T-helper 17 cell (primary cell): ENCODE data around the gene ZP1. TPM values are rescaled to one million over a fixed set of nuclear protein-coding genes. Genes with fewer than 3 reads are reported as not detected.

Experiments
- ATAC-seq: fragments of 150-1000 bp; cut with Tn5 transposase; 2 replicates; pipeline ENCODE4 v1.10.0; 2021; ENCODE audit warnings: mild to moderate bottlenecking, moderate library complexity
- DNase-seq, 3 donors: peaks; one replicate each; pipeline versions ENCODE4 v3.0.0 to v3.0.0-alpha.2; 2020 to 2021
- H3K9me3 ChIP-seq: one replicate; pipeline ENCODE4 v1.7.0; 2013; ENCODE audit warnings: low read length, mild to moderate bottlenecking; ENCODE audit not compliant: control insufficient read depth, poor library complexity, severe bottlenecking
- H3K27ac Mint-ChIP-seq: one replicate; pipeline ENCODE4 v1.8.0; 2022; ENCODE audit warnings: mild to moderate bottlenecking, moderate library complexity, mixed read lengths
- H3K27me3 Mint-ChIP-seq: one replicate; pipeline ENCODE4 v1.8.0; 2022; ENCODE audit warnings: mixed read lengths
- H3K36me3 Mint-ChIP-seq: one replicate; pipeline ENCODE4 v1.8.0; 2022; ENCODE audit warnings: low read depth, mixed read lengths
- H3K4me1 Mint-ChIP-seq: one replicate; pipeline ENCODE4 v1.8.0; 2022; ENCODE audit warnings: mild to moderate bottlenecking, mixed read lengths
- H3K4me3 Mint-ChIP-seq: one replicate; pipeline ENCODE4 v1.8.0; 2022; ENCODE audit warnings: mild to moderate bottlenecking, moderate library complexity, mixed read lengths
- total RNA-seq, 4 donors: library from RNA in 2 of 4; stranded (reverse) in 2 of 4; gene quantifications; one replicate each; pipeline ENCODE4 v1.2.3 and lab custom pipeline; 2022 to 2026

Gene ZP1
- total RNA-seq, 2 donors from 2014 or later, result not detected

DNA sequence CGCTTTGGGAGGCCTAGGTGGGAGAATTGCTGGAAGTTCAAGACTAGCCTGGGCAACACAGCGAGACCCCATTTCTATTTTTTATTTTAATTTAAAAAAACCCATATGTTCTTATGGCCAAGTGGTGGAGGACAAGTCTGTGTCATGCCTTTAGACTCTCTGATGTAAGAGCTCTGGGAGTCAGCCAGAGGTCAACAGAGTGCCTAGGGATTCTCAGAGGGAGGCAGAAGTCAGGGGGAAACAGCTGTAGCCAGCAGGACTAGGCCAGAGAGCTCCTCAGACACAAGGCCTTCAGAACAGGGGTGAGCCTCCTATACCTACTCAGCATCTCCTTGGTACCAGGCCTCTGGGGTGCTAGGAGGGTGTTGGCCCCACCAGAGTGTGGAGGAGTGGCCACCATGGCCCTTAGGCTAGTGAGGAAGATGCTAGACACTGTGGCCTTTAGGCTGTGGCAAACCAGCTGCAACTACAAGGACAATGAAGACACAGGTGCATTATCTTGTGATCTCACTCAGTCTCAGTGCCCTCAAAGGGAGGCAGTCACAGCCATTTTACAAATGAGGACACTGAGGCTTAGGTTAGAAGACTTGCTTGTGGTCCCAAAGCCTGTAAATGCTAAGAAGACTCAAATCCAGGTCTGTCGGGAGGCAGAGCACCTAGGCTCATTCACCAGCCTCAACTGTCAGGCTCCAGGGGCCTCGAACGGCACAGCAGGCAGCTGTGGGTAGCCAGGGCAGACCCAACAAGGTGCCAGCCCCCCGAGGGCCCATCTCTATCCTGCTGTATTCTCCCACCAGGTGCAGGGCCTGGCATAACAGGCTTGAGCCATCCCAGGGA is 5.0 kb downstream of the ZP1 start:
- DNase-seq (no peak), ATAC-seq (no peak)
- peaks cover 7% of the 10 kb centered on the region for H3K27me3 Mint-ChIP-seq
- peak overlapping the region; percentile 11 for H3K27ac Mint-ChIP-seq
- no peaks in the 10 kb centered on the region for H3K36me3 Mint-ChIP-seq
- H3K4me3 Mint-ChIP-seq, result no peak overlapping the region
- H3K4me1 Mint-ChIP-seq, result peaks cover 6% of the 10 kb centered on the region
- no peaks in the 10 kb centered on the region for H3K9me3 ChIP-seq

DNA sequence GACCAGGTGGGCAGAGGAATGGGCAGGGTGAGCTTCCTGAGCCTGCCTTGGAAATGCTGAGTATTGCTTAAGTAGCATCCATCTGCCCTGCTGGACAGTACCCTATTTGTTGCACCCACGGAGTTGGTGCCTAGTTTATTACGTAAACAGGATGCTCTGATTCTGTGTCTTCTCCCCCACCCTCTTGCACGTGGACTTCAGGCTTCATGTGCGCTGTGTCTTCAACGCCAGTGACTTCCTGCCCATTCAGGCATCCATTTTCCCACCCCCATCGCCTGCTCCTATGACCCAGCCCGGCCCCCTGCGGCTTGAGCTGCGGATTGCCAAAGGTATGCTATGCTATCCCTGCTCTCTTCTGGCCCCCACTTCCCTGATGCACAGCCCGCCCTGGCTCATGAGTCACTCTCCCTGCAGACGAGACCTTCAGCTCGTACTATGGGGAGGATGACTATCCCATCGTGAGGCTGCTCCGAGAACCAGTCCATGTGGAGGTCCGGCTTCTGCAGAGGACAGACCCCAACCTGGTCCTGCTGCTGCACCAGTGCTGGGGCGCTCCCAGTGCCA is 5.7 kb downstream of the ZP1 start:
- ATAC-seq, result peak; percentile 25

DNA sequence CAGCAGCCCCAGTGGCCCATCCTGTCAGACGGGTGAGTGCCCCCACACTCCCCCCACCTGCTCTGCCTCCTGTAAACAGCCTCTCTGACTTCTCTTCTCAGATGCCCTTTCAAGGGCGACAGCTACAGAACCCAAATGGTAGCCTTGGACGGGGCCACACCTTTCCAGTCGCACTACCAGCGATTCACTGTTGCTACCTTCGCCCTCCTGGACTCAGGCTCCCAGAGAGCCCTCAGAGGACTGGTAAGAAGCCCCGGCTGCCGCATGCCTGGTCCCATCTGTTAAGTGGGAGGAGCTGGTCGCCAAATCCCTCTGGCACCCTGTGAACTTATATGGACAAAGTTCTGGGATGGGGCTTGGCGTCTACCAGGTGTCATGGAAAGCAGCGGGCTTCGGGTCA is 6.2 kb downstream of the ZP1 start:
- Mint-ChIP-seq H3K4me3 (no peak overlapping the region), H3K27me3 (peaks cover 7% of the 10 kb centered on the region), H3K36me3 (no peaks in the 10 kb centered on the region), H3K27ac (peak overlapping the region; percentile 37), H3K4me1 (peaks cover 6% of the 10 kb centered on the region)
- ATAC-seq (no peak), DNase-seq (no peak)
- H3K9me3 ChIP-seq, result no peaks in the 10 kb centered on the region

More for the DNA sequence above, 5.7 kb downstream of the ZP1 start:
- Mint-ChIP-seq H3K36me3 (no peaks in the 10 kb centered on the region), H3K27ac (peak overlapping the region; percentile 37), H3K4me1 (peaks cover 6% of the 10 kb centered on the region), H3K27me3 (peaks cover 7% of the 10 kb centered on the region), H3K4me3 (no peak overlapping the region)
- DNase-seq, result no peak
- H3K9me3 ChIP-seq, result no peaks in the 10 kb centered on the region

DNA sequence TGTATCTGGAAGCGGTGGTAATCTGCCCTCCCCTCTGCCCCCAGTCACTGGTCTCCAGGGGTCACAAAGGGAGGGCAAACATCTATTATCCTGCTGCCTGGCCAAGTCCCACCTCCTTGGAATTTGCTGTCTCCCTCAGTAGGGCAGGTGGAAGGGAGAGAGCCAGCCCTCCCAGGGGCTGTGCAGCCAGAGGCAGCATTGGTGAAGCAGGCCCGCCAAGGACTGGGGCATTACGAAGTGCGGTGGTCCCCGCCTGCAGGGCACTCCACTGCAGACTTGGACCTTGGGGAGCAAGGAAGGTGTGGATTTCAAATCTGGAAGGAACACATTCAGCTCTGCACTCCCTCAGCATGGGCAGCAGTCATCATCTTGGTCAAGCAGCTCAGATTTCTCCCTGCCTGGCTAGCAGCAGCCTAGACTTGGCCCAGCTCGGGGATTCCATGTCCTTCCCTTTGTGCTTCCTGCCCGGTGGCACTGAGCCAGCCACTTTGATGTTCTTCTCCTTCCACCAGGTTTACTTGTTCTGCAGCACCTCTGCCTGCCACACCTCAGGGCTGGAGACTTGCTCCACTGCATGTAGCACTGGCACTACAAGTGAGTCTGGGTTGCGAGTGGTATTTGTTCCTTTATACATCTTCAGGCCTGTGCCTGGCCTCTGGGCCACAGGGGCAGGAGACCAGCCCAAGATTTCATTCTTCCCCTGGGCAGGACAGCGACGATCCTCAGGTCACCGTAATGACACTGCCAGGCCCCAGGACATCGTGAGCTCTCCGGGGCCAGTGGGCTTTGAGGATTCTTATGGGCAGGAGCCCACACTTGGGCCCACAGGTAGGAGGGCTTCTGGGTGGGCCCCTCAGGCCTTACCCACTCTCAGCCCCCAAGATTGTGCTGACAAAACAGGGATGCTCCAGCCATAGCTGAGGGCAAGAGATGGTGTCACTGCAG is 7.4 kb downstream of the ZP1 start:
- ATAC-seq, result no peak
- H3K4me3 Mint-ChIP-seq, result no peak overlapping the region
- no peak overlapping the region for H3K27ac Mint-ChIP-seq
- H3K4me1 Mint-ChIP-seq, result peaks cover 3% of the 10 kb centered on the region
- H3K9me3 ChIP-seq, result no peaks in the 10 kb centered on the region
- DNase-seq, result no peak
- peaks cover 2% of the 10 kb centered on the region for H3K27me3 Mint-ChIP-seq
- no peaks in the 10 kb centered on the region for H3K36me3 Mint-ChIP-seq

DNA sequence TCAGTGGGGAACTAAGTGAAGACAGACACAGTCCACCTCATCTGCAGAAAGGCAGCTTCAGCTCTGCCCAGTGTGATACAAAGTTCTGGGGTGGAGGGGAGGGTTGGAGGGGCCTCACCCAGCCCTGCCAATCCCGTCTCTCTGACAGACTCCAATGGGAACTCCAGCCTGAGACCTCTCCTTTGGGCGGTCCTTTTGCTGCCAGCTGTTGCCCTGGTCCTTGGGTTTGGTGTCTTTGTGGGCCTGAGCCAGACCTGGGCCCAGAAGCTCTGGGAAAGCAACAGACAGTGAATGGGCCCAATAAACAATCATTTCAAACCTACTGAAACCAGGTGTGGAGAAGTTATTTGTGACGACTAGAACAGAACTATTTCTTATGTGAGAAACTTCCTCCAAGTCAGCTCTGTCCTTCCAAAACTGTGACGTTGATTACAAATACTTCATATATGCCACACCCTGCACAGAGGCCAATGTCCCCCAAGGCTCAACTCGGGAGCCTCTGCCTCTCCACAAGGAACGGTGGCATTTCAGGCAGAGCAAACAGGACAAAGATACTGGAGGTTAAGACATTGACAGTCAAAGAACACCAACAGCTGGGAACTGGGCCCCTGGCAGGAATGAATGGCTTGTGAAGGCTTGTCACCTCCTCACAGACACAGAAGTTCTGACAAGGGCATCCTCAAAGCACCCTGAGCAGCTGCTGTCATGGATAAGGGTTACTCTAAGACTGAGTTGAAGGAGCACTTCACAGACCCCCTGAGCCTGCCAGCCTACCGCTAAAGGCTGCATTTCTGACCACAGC is 8.2 kb downstream of the ZP1 start:
- H3K4me1 Mint-ChIP-seq, result peaks cover 3% of the 10 kb centered on the region
- H3K27ac Mint-ChIP-seq, result peak overlapping the region; percentile 21

DNA sequence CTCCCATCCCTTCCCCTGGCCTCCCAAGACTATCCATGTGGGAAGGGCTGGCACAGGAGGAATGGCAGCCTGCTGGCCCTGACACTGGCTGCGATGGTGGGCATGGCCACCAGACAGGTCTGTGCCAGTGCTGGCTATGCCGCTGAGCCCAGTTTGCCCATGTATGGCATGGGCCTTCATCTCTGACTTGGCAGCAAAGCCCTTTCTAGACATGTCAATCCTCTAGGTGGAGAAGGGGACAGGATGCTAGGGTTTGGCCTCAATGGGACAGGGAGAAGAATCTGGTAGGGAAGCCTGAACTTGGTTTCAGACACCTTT is 8.8 kb downstream of the ZP1 start:
- H3K4me1 Mint-ChIP-seq, result peaks cover 3% of the 10 kb centered on the region
- H3K36me3 Mint-ChIP-seq, result peaks cover 2% of the 10 kb centered on the region
- ATAC-seq (no peak), DNase-seq (no peak)
- no peaks in the 10 kb centered on the region for H3K9me3 ChIP-seq
- no peaks in the 10 kb centered on the region for H3K27me3 Mint-ChIP-seq
- H3K27ac Mint-ChIP-seq, result peak overlapping the region; percentile 21
- no peak overlapping the region for H3K4me3 Mint-ChIP-seq

More for the DNA sequence above, 8.2 kb downstream of the ZP1 start:
- Mint-ChIP-seq H3K36me3 (no peaks in the 10 kb centered on the region), H3K4me3 (no peak overlapping the region), H3K27me3 (no peaks in the 10 kb centered on the region)
- no peaks in the 10 kb centered on the region for H3K9me3 ChIP-seq
- ATAC-seq (no peak), DNase-seq (no peak)

DNA sequence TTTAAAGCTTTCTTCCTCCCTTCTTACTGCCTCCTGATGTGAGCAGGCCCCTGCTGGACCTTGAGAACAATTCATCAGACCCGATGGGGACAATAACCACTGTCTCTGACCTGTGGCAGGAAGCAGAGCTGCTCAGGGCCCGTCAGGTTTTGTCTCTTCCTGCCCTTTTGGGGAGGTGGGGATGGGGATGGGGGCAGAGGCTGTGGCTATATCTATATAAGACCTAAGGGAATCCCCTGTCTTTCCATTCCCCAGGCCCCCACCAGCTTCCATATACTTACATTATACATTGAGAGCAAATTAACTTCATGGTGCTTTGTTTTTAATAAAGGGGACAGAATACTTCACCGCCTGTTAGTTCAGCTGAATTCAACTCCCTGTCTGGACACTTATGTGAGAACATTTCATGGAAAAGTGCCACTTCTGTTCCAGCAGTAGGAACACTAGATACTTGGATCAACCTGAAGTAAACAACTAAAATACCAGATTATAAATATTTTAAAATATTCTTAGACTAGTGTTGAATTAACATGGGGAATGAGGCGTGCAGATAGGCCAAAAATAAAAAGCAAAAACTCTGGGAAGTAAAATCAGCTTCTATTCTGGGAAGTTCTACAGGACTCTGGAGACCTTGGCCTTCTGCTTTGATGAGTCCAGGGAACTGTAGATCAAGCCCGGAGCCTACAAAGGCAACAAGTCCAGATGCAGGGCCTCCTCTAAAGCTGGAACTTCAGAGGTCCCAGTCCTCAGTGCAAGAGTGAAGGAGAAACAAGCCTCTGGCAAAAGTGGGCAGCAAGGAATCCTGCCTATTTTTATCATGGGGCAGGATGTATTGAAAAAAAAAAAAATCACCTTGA is 11.1 kb downstream of the ZP1 start:
- no peak for ATAC-seq

DNA sequence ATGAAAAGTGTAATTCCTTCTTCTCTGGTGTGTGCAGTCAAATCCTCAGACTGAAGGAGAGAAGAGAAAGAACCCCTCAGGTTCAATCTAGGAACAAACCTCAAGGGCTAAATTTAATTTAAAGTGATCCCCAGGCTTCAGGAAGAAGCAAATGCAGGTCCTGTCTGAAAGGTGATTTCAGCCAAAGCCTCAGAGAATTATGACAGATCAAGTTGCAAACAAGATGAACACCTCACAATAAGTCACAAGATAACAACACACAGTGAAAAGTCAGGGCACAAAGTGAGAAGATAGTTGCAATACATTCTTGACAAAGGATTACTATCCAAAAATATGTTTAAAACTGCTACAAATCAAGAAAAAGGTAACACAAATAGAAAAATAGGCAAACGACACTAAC is 11.8 kb downstream of the ZP1 start:
- Mint-ChIP-seq H3K4me3 (no peak overlapping the region), H3K4me1 (peaks cover 6% of the 10 kb centered on the region), H3K36me3 (peaks cover 12% of the 10 kb centered on the region), H3K27me3 (no peaks in the 10 kb centered on the region), H3K27ac (no peak overlapping the region)
- DNase-seq, result no peak
- H3K9me3 ChIP-seq, result no peaks in the 10 kb centered on the region
- no peak for ATAC-seq

More for the DNA sequence above, 11.1 kb downstream of the ZP1 start:
- H3K36me3 Mint-ChIP-seq, result peaks cover 10% of the 10 kb centered on the region
- H3K9me3 ChIP-seq, result no peaks in the 10 kb centered on the region
- no peak for DNase-seq
- peaks cover 4% of the 10 kb centered on the region for H3K4me1 Mint-ChIP-seq
- no peak overlapping the region for H3K27ac Mint-ChIP-seq
- H3K4me3 Mint-ChIP-seq, result no peak overlapping the region
- no peaks in the 10 kb centered on the region for H3K27me3 Mint-ChIP-seq

DNA sequence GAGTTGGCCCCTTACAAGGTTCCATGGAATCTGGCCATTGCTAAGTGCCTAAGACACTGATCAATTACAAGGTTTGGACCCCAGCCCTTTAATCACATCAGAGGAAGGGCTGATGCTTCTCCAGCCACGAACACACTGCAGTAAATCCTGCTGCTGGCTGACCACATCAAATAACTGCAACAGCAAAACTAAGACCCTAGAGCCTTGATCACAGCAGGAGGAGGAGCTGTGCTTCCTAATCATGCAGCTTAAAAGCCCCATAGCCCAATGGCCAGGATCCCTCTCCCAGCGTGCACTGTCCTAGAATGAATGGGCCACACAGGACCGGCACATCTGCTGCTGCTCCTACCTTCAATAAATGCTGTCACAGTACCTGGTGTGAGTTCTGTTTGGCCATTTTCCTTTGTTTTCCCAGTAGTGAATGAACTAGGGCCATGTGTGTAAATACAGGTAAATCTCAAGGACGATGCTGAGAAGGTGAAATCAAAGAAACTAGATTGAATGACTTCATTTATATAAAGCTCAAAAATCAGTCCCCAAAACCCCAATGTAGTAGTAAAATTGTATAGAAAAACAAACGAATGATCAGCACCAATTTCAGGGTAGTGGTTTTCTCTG is 12.7 kb downstream of the ZP1 start:
- peaks cover 6% of the 10 kb centered on the region for H3K4me1 Mint-ChIP-seq

DNA sequence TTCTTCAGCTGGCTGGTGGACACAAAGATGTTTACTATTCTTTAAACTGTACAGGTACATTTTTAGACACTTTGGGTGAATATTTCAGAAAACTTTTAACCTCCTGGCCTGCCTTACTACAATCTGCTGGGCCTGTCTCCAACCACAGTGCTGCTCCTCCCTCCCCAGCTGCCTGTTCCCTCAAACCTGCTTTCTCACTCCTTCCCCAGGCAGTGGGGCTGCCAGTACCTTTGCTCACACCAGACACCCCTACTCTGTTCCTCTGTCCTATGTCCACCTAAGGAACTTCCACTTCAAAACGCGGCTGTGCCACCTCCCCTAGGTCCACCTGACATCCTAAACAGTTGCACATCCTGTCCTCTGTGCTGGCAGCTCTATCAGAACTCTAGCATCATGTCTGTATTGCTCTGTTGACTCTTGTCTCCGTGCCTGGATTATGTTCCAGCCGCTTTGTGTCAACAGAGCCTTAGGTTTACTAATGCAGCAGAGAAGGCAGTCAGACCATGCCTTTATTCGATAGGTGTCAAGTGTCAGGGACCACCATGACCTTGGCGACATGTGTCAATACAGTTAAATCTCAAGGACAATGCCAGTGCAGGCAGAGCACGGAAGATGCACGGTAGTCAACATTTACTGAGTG is 13.4 kb downstream of the ZP1 start:
- H3K27me3 Mint-ChIP-seq, result no peaks in the 10 kb centered on the region
- no peak overlapping the region for H3K4me3 Mint-ChIP-seq
- no peaks in the 10 kb centered on the region for H3K9me3 ChIP-seq
- peaks cover 6% of the 10 kb centered on the region for H3K4me1 Mint-ChIP-seq
- H3K36me3 Mint-ChIP-seq, result peaks cover 12% of the 10 kb centered on the region
- ATAC-seq (no peak), DNase-seq (no peak)
- peak overlapping the region; percentile 21 for H3K27ac Mint-ChIP-seq

More for the DNA sequence above, 12.7 kb downstream of the ZP1 start:
- peaks cover 12% of the 10 kb centered on the region for H3K36me3 Mint-ChIP-seq
- H3K4me3 Mint-ChIP-seq, result no peak overlapping the region
- ATAC-seq, result no peak
- no peak overlapping the region for H3K27ac Mint-ChIP-seq
- no peaks in the 10 kb centered on the region for H3K9me3 ChIP-seq
- no peaks in the 10 kb centered on the region for H3K27me3 Mint-ChIP-seq
- DNase-seq, result no peak

DNA sequence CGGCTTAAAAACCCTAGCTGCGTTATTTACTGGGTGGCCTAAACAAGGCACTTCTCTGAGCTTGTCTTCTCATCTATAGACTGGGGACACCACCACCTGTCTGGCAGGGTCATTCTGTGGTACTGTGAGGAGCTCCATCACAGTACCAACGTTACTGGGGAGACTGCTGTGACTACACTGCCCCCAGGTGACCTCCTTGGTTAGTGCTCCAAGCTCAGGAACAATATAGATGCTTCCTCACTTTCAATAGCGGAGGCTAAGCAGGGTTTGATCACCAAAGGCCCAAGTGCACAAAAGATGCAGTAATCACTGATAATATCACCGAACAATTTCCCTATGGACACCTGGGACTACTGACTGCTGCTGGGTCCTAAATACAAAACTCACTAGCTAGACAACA is 20.2 kb downstream of the ZP1 start:
- DNase-seq, result no peak
- H3K4me1 Mint-ChIP-seq, result peaks cover 14% of the 10 kb centered on the region
- no peaks in the 10 kb centered on the region for H3K27me3 Mint-ChIP-seq
- peaks cover 11% of the 10 kb centered on the region for H3K36me3 Mint-ChIP-seq
- no peak overlapping the region for H3K4me3 Mint-ChIP-seq
- H3K27ac Mint-ChIP-seq, result no peak overlapping the region
- peak; percentile 73 for ATAC-seq
- H3K9me3 ChIP-seq, result no peaks in the 10 kb centered on the region
